ENCODE measurements around the gene ATP9A. TPM values are rescaled to one million over a fixed set of nuclear protein-coding genes. Genes with fewer than 3 reads are reported as not detected.

Gene ATP9A
- total RNA-seq, 4 donors from 2014 or later: 36.1 to 47.4 (median 38.1) TPM

DNA sequence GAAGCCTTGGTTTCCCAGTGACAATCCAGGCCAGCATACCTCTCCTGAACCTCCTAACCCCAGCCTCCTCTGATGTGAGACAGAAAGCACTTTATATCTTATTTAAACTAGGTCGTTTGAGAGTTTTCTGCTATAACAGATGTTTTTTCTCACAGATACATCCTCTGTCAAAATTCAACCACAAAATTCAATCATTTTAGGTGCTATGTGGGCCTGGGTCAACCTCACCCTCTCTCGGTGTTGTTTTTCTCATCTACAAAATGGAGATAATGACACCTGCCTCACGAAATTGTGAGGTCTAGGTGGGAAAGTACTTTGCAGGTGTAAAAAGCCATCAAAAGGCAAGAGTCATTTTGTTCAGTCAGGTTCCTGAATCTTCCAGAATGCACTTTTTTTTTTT is 179.4 kb downstream of the ATP9A start:
- H3K9me3 ChIP-seq: no peaks in the 10 kb centered on the region
- H3K27me3 ChIP-seq: no peaks in the 10 kb centered on the region
- peaks cover 0 to 4% (median under 1%) of the 10 kb centered on the region in 4 donors for H3K4me1 ChIP-seq
- no peak overlapping the region for H3K27ac ChIP-seq
- 74 to 78% methylated on average over 3 of the region's 3 CpGs for WGBS, 2 donors
- DNase-seq (ENCODE audit: low spot score in 2 of 2): no peak
- H3K36me3 ChIP-seq: no peaks in the 10 kb centered on the region
- TF ChIP-seq, protein P1, sequence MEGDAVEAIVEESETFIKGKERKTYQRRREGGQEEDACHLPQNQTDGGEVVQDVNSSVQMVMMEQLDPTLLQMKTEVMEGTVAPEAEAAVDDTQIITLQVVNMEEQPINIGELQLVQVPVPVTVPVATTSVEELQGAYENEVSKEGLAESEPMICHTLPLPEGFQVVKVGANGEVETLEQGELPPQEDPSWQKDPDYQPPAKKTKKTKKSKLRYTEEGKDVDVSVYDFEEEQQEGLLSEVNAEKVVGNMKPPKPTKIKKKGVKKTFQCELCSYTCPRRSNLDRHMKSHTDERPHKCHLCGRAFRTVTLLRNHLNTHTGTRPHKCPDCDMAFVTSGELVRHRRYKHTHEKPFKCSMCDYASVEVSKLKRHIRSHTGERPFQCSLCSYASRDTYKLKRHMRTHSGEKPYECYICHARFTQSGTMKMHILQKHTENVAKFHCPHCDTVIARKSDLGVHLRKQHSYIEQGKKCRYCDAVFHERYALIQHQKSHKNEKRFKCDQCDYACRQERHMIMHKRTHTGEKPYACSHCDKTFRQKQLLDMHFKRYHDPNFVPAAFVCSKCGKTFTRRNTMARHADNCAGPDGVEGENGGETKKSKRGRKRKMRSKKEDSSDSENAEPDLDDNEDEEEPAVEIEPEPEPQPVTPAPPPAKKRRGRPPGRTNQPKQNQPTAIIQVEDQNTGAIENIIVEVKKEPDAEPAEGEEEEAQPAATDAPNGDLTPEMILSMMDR (IDR thresholded peaks at IDR 0.05): no peak
- TF ChIP-seq POLR2A (IDR thresholded peaks at IDR 0.05) (no peak), EP300 (IDR thresholded peaks at IDR 0.05) (no peak)
- H3K4me3 ChIP-seq: no peak overlapping the region

DNA sequence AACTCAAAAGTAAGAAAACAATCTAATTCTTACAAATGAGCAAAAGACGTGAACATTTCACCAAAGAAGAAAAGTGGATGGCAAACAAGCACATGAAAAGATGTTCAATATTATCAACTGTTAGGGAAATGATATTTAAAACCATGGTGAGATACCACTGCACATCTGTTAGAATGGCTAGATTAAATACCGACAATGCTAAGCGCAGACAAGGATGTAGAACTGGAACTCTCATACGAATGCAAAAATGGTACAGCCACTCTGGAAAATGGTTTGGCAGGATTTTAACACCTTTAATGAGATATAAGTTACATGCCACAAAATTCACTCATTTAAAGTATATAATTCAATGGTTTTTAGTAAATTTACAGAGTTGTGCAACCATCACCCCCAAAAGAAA is 181.0 kb downstream of the ATP9A start:
- TF ChIP-seq, protein P1 (IDR thresholded peaks at IDR 0.05): no peak
- no peak for TF ChIP-seq EP300 (IDR thresholded peaks at IDR 0.05)
- TF ChIP-seq POLR2A (IDR thresholded peaks at IDR 0.05): no peak
- 91 to 96% methylated on average over 4 of the region's 4 CpGs for WGBS, 2 donors

DNA sequence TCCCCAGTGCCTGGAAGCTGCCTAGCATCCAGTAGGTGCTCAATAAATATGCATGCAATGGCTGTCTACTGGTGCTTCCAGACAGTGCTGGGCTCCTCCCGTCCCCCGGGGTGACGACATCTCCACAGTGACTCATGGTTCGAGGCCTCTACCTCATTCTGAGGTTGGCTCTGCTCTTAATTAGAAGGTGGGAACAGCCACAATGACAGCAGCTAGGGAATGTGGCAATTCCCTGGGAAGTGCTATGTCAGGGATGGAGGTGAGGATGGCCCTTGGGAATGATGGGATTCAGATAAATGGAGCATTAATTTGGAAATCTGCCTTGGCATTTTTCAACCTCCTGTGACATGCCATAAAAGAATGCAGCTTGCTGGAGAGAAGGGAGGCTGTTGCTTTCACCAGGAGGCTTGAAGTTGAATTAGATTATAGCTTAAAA is 182.2 kb downstream of the ATP9A start:
- Histone ChIP-seq H3K27ac (no peak overlapping the region), H3K27me3 (no peaks in the 10 kb centered on the region), H3K4me1 (no peaks in the 10 kb centered on the region), H3K4me3 (no peak overlapping the region), H3K9me3 (no peaks in the 10 kb centered on the region), H3K36me3 (no peaks in the 10 kb centered on the region)
- WGBS, 2 donors: 80 to 84% methylated on average over 4 of the region's 4 CpGs
- DNase-seq (ENCODE audit: low spot score in 2 of 2): no peak
- TF ChIP-seq, protein P1 (IDR thresholded peaks at IDR 0.05): no peak
- no peak for TF ChIP-seq EP300 (IDR thresholded peaks at IDR 0.05)
- TF ChIP-seq POLR2A (IDR thresholded peaks at IDR 0.05): no peak

More for the DNA sequence above, 181.0 kb downstream of the ATP9A start:
- Histone ChIP-seq H3K27ac (no peak overlapping the region), H3K4me1 (no peaks in the 10 kb centered on the region), H3K4me3 (no peak overlapping the region), H3K36me3 (no peaks in the 10 kb centered on the region), H3K27me3 (no peaks in the 10 kb centered on the region), H3K9me3 (no peaks in the 10 kb centered on the region)
- no peak for DNase-seq (ENCODE audit: low spot score in 2 of 2)

DNA sequence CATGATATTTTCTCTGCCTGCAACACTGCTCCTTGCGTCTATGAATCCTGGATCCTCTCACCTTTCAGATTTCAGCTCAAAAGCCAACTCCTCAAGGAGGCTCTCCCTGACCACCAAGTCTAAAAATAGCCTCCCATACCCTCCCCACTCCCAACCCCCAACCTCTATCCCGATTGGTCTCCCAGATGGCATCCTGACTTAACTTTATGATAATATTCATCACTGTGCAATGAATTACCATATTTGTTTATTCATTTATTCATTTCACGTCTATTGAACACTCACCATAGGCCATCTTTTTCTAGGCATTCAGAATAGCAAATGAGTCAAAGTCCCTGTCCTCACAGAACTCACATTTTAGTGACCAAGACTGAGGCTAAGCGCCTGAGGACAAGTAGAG is 183.0 kb downstream of the ATP9A start:
- Histone ChIP-seq H3K27ac (no peak overlapping the region), H3K4me1 (no peaks in the 10 kb centered on the region), H3K9me3 (no peaks in the 10 kb centered on the region), H3K27me3 (no peaks in the 10 kb centered on the region), H3K36me3 (no peaks in the 10 kb centered on the region), H3K4me3 (no peak overlapping the region)
- TF ChIP-seq POLR2A (IDR thresholded peaks at IDR 0.05) (no peak), EP300 (IDR thresholded peaks at IDR 0.05) (no peak)
- TF ChIP-seq, protein P1 (IDR thresholded peaks at IDR 0.05): no peak
- WGBS, 2 donors: 85 to 88% methylated on average over 4 of the region's 4 CpGs
- no peak for DNase-seq (ENCODE audit: low spot score in 2 of 2)

DNA sequence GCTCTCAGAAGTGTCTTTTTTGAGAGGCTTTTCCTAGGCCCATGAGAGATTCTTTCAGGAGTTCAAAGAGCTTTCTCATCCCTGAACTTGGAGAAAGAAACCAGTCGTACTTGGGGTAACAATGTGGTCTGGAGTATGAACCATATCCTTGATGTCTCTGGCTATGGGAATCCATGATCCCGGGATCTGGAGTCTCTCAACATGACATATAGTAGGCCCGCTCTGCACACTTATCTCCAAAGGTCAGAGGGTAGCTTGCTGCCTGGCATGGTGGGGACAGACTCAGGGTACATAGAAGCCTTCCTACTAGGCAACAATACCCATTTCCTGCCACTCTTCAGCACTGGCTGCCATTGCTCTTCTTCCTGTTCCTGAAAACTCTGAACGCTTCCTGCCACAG is 183.5 kb downstream of the ATP9A start:
- Histone ChIP-seq H3K27ac (no peak overlapping the region), H3K9me3 (no peaks in the 10 kb centered on the region), H3K4me1 (no peaks in the 10 kb centered on the region), H3K4me3 (no peak overlapping the region), H3K36me3 (no peaks in the 10 kb centered on the region), H3K27me3 (no peaks in the 10 kb centered on the region)
- TF ChIP-seq EP300 (IDR thresholded peaks at IDR 0.05): no peak
- no peak for TF ChIP-seq POLR2A (IDR thresholded peaks at IDR 0.05)
- TF ChIP-seq, protein P1 (IDR thresholded peaks at IDR 0.05): no peak
- DNase-seq (ENCODE audit: low spot score in 2 of 2): no peak
- 89 to 93% methylated on average over 4 of the region's 4 CpGs for WGBS, 2 donors

Measured in tibial nerve (tissue), 4 donors.